CD14-positive monocyte (primary cell): ENCODE measurements around the gene EBF3. TPM values are rescaled to one million over a fixed set of nuclear protein-coding genes. Genes with fewer than 3 reads are reported as not detected.

Experiments
- DNase-seq, 3 donors: peaks; one replicate each; pipeline ENCODE4 v3.0.0-alpha.2; 2011 to 2022
- H2AFZ ChIP-seq: 2 replicates; pipeline ENCODE4 v1.6.0; 2012; ENCODE audit warnings: mild to moderate bottlenecking, low read depth, low read length, inconsistent platforms; ENCODE audit not compliant: insufficient read depth, poor library complexity, severe bottlenecking
- H3K27ac ChIP-seq, 2 donors: 1 replicate in 1 of 2; 2 replicates in 1 of 2; pipeline ENCODE4 v1.5.1; 2012 to 2013; ENCODE audit warnings: low read length in 2 of 2, control low read depth in 1 of 2, inconsistent platforms in 1 of 2, low read depth in 1 of 2, mild to moderate bottlenecking in 1 of 2
- H3K27me3 ChIP-seq, 2 donors: one replicate each; pipeline versions ENCODE4 v1.6.0 to v1.6.1; 2011 to 2013; ENCODE audit warnings: low read length in 2 of 2; ENCODE audit not compliant: control insufficient read depth in 2 of 2, insufficient read depth in 2 of 2
- H3K36me3 ChIP-seq, 2 donors: replicated peaks in 1 of 2; 1 replicate in 1 of 2; 2 replicates in 1 of 2; pipeline versions ENCODE4 v1.5.1 to v1.6.1; 2012 to 2013; ENCODE audit warnings: low read length in 2 of 2, control low read depth in 1 of 2, inconsistent platforms in 1 of 2, mild to moderate bottlenecking in 1 of 2; ENCODE audit not compliant: insufficient read depth in 2 of 2, control insufficient read depth in 1 of 2
- H3K4me1 ChIP-seq, 2 donors: 1 replicate in 1 of 2; 2 replicates in 1 of 2; pipeline versions ENCODE4 v1.5.1 to v1.6.1; 2012 to 2013; ENCODE audit warnings: low read length in 2 of 2, control low read depth in 1 of 2, inconsistent platforms in 1 of 2, mild to moderate bottlenecking in 1 of 2, moderate library complexity in 1 of 2; ENCODE audit not compliant: insufficient read depth in 2 of 2, control insufficient read depth in 1 of 2
- H3K4me2 ChIP-seq: replicated peaks from 2 replicates; pipeline ENCODE3; 2012; ENCODE audit warnings: low read length, moderate library complexity, mild to moderate bottlenecking; ENCODE audit not compliant: poor library complexity, severe bottlenecking; ENCODE audit errors: extremely low read depth
- H3K4me3 ChIP-seq, 3 experiments: fragments of 200-600 bp in 1 of 3; sonication (generic) in 1 of 3; replicated peaks in 1 of 3; 1 replicate in 2 of 3; 2 replicates in 1 of 3; pipeline ENCODE4 v1.5.1; 2011 to 2013; ENCODE audit warnings: low read length in 3 of 3, mild to moderate bottlenecking in 3 of 3, control low read depth in 2 of 3, low read depth in 2 of 3, inconsistent platforms in 1 of 3, moderate library complexity in 1 of 3
- H3K79me2 ChIP-seq: 2 replicates; pipeline ENCODE4 v1.6.0; 2012; ENCODE audit warnings: mild to moderate bottlenecking, control low read depth, inconsistent platforms, low read length, moderate library complexity; ENCODE audit not compliant: insufficient read depth
- H3K9ac ChIP-seq: 2 replicates; pipeline ENCODE4 v1.6.0; 2017; ENCODE audit warnings: low read length, mild to moderate bottlenecking; ENCODE audit not compliant: insufficient read depth, poor library complexity, severe bottlenecking
- H3K9me3 ChIP-seq, 2 donors: replicated peaks in 1 of 2; 1 replicate in 1 of 2; 2 replicates in 1 of 2; pipeline versions ENCODE4 v1.5.1 to v1.6.1; 2012 to 2013; ENCODE audit warnings: low read length in 2 of 2, control low read depth in 1 of 2; ENCODE audit not compliant: control insufficient read depth in 1 of 2, insufficient read depth in 1 of 2
- H4K20me1 ChIP-seq: 2 replicates; pipeline ENCODE4 v1.6.0; 2012; ENCODE audit warnings: mild to moderate bottlenecking, low read length, control low read depth, moderate library complexity; ENCODE audit not compliant: insufficient read depth
- H3K27ac Mint-ChIP-seq, 7 donors: one replicate each; pipeline ENCODE4 v1.8.0; 2020; ENCODE audit warnings: mild to moderate bottlenecking in 7 of 7, mixed read lengths in 7 of 7, moderate library complexity in 6 of 7, inconsistent platforms in 2 of 7
- H3K27me3 Mint-ChIP-seq, 3 donors: one replicate each; pipeline ENCODE4 v1.8.0; 2021 to 2022; ENCODE audit warnings: low read depth in 3 of 3, mild to moderate bottlenecking in 3 of 3, mixed read lengths in 3 of 3, moderate library complexity in 3 of 3, inconsistent platforms in 1 of 3
- H3K36me3 Mint-ChIP-seq, 2 donors: one replicate each; pipeline ENCODE4 v1.8.0; 2020; ENCODE audit warnings: mixed read lengths in 2 of 2, inconsistent platforms in 1 of 2, mild to moderate bottlenecking in 1 of 2
- H3K4me1 Mint-ChIP-seq: one replicate; pipeline ENCODE4 v1.8.0; 2020; ENCODE audit warnings: mild to moderate bottlenecking, mixed read lengths
- H3K4me3 Mint-ChIP-seq, 2 donors: one replicate each; pipeline ENCODE4 v1.8.0; 2020; ENCODE audit warnings: mild to moderate bottlenecking in 2 of 2, mixed read lengths in 2 of 2, moderate library complexity in 1 of 2
- H3K9me3 Mint-ChIP-seq, 7 donors: one replicate each; pipeline ENCODE4 v1.8.0; 2020 to 2022; ENCODE audit warnings: mixed read lengths in 7 of 7, mild to moderate bottlenecking in 6 of 7, moderate library complexity in 6 of 7, inconsistent platforms in 2 of 7
- CTCF ChIP-seq: fragments of 200-600 bp; IDR thresholded peaks from one replicate; pipeline ENCODE4 v1.8.0; 2022; ENCODE audit warnings: antibody characterized with exemption, mild to moderate bottlenecking
- WGBS: methylation state at CpG from one replicate; pipeline ENCODE4 v1.1.5; 2013; ENCODE audit warnings: missing lambda C conversion rate; ENCODE audit not compliant: insufficient coverage; 5-methylcytosine and 5-hydroxymethylcytosine counted together
- intact Hi-C, 2 donors: fragments of 100-400 bp; cut with micrococcal nuclease; formaldehyde crosslinking; loops; one replicate each; pipeline versions ENCODE4 v1.15.0 to v1.15.1; 2023
- polyA plus RNA-seq, 3 donors: library from polyadenylated mRNA; depleted of rRNA in 1 of 3; unstranded in 2 of 3; stranded (reverse) in 1 of 3; fragments of 300-500 nt in 2 of 3; fragments of >200 nt in 1 of 3; fragmentation: Illumina TruSeq in 2 of 3; gene quantifications; 1 replicate in 2 of 3; 2 replicates in 1 of 3; pipeline ENCODE4 v1.2.3, GENCODE V29; 2012 to 2021

The EBF3 gene
- polyA plus RNA-seq, 3 donors, result not detected

DNA sequence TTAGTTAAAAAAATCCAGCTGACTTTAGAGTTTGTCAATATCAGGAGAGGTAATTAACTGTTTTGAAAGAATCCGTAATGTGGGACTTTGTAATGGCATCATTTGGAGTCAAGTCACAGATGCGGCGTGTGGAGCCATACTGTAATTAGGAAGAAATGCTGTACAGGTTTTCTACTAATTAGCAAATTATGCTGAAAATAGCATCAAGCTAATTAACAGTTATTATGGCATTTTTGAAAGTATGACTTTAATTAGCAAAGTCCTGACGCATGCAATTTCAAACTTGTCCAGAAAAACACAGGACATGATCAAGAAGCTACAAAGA, 68.3 kb downstream of the EBF3 start:
- H3K4me3 ChIP-seq, result no peak overlapping the region
- H3K27me3 ChIP-seq, result peaks cover 0 to 10% of the 10 kb centered on the region in 2 donors
- H4K20me1 ChIP-seq, result no peaks in the 10 kb centered on the region
- no peak for TF ChIP-seq CTCF
- H3K9ac ChIP-seq, result no peak overlapping the region
- H3K27me3 Mint-ChIP-seq, result peaks cover 20 to 27% (median 22%) of the 10 kb centered on the region in 3 donors
- no peaks in the 10 kb centered on the region for H3K79me2 ChIP-seq
- no peaks in the 10 kb centered on the region for H3K36me3 ChIP-seq
- no peak overlapping the region for H2AFZ ChIP-seq
- H3K9me3 ChIP-seq, result no peaks in the 10 kb centered on the region
- H3K9me3 Mint-ChIP-seq, result peaks cover 0 to 2% (median 0%) of the 10 kb centered on the region in 7 donors
- intact Hi-C loops, result no loop called here
- H3K27ac ChIP-seq, result no peak overlapping the region
- H3K36me3 Mint-ChIP-seq, result no peaks in the 10 kb centered on the region
- H3K4me1 Mint-ChIP-seq, result no peaks in the 10 kb centered on the region
- H3K4me1 ChIP-seq, result no peaks in the 10 kb centered on the region
- H3K4me2 ChIP-seq, result no peak overlapping the region
- H3K27ac Mint-ChIP-seq, result no peak overlapping the region
- WGBS, result no CpG with 5 or more reads among the region's 4 CpGs
- no peak overlapping the region for H3K4me3 Mint-ChIP-seq
- DNase-seq, result no peak

DNA sequence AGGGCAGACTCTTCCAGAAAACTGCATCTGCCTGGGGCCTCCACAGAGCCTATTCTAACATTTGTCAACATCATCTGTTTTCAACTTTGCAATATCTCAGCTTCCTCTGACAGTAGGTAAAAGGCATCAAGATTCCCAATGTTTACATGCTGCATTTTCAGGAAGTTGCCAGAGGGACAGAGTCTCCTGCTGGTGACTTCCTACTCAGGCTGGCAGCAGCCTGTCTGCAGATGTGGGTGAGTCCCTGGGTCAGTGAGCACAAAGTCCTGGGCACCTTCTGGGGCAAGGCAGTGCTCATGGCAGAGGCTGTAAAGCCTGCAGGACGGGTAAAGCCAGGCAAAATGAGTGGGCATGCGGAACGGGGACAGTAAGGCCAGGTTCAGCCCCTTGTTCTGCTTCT, 69.4 kb downstream of the EBF3 start:
- TF ChIP-seq CTCF, result no peak
- H3K4me1 Mint-ChIP-seq, result no peaks in the 10 kb centered on the region
- H3K9me3 ChIP-seq, result no peaks in the 10 kb centered on the region
- no peak overlapping the region for H2AFZ ChIP-seq
- H3K4me1 ChIP-seq, result no peaks in the 10 kb centered on the region
- H3K27me3 ChIP-seq, result peaks cover 0 to 9% of the 10 kb centered on the region in 2 donors
- peaks cover 0 to 2% (median 0%) of the 10 kb centered on the region in 7 donors for H3K9me3 Mint-ChIP-seq
- H3K4me3 ChIP-seq, result no peak overlapping the region
- H3K36me3 Mint-ChIP-seq, result no peaks in the 10 kb centered on the region
- no peak overlapping the region for H3K27ac Mint-ChIP-seq
- H3K27ac ChIP-seq, result no peak overlapping the region
- no peak overlapping the region for H3K4me2 ChIP-seq
- no peak overlapping the region for H3K4me3 Mint-ChIP-seq
- H3K9ac ChIP-seq, result no peak overlapping the region
- 100% methylated on average over 3 of the region's 3 CpGs for WGBS
- no peaks in the 10 kb centered on the region for H3K36me3 ChIP-seq
- no peak for DNase-seq
- no peaks in the 10 kb centered on the region for H4K20me1 ChIP-seq
- peaks cover 20 to 24% (median 22%) of the 10 kb centered on the region in 3 donors for H3K27me3 Mint-ChIP-seq
- intact Hi-C loops, result no loop called here
- no peaks in the 10 kb centered on the region for H3K79me2 ChIP-seq
